DMS53 (cell line): ENCODE measurements around the gene RXRA.
A peak's percentile ranks its signal among the peaks of the same experiment; 100 is the strongest.

ENCODE experiments used
- DNase-seq: peaks from one replicate; lab custom pipeline; 2025; lab: John Stamatoyannopoulos, UW

The RXRA gene

DNA sequence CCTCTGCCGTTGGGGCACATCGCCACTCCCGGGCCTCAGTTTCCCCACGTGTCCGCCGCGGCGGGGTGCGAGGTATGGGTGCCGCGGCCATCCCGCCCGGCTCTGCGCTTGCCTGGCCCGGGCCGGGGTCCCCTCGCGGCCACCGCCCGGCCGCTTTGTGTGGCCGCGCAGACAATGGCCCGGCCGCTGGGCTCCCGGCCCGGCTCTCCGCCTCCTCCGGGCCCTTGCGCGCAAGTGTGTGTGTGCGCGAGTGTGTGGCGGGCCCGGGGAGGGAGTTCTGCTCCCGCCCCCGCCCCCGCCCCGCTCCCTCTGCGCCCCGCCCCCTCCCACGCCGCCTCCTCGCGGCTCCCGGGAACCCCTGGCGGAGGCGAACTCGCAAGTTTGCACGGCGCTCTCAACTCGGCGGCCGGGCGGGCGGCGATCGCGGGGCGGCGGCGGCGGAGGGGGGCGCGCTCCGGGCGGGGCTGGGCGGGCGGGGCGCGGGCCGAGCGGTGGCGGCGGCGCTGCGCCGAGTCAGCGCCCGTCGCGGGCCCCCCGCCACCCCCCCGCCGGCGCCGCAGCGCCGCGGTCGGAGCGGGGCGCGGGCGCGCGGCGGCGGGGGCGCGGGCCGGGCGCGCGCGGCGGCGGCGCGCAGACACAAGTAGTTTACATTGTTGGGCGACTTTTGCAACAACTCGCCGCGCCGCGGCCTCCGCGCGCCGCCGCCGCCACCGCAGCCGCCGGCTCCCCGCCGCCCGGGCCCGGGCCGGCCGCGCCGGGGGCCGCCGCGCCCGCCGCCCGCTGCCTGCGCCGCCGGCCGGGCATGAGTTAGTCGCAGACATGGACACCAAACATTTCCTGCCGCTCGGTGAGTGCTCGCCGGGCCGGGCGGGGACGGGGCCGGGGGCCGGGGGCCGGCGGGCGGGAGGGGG lies at the start of gene RXRA:
RXRA (plus strand) TSS at position 643 of the 911 bp plus-strand sequence; CDS start at position 820, 177 bp downstream.
- peak; percentile 88 for DNase-seq

DNA sequence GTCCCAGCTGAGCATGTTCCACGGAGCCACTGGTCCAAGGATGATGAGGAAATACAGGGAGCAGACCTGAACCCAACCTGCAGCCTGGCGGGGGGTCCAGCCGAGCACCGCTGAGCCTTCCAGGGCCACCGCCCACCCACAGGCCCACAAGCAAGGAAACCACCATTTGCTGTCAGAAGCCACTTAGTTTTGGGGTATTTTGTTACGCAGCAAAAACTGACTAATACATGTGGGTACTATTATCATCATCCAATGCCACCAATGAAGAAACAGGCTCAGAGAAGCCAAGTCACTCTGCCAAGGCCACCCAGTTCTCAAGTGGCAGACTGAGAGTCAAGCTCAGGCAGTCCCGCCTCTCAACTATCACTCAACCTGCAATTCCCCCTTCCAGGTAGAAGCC lies 48.0 kb upstream of the RXRA start:
- no peak for DNase-seq

DNA sequence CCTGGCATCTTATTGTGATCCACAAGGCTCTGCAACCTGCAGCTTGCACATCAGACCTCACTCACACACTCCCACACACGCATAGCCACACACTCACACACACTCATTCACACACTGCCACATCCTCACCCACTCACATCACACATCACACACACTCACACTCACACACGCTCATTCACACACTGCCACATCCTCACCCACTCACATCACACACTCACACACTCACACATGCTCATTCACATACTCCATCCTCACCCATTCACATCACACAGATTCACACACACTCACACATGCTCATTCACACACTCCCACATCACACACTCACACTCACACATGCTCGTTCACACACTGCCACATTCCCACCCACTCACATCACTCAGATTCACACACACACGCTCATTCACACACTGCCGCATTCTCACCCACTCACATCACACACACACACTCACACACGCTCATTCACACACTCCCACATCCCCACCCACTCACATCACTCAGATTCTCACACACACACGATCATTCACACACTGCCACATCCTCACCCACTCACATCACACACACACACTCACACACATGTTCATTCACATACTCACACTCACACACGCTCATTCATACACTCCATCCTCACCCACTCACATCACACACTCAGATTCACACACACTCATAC lies 47.1 kb upstream of the RXRA start:
- DNase-seq: no peak

DNA sequence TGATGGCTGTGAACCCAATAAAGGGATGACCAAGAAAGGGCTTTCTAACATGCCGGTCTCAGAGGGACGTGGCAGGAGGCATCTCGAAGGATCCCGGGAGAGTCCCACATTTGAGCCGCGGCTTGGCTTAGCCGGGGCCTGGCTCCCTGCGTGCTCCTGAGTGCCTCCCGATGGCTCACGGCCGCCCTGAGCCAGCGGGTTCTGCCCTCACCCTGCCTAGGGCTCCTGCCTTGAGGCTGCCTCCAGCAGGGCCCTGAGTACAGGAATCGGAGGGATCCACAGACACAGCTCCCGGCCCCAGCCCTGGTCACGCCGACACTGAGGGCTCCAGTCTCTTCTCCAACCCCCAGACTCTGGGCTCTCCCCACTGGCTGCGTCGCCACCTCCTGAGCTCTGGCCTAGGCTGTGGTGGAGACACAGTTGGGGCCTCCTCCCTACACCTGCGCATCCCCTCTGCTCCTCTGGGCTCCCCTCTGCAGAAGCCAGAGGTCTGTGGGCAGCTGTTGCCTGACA lies 44.1 kb upstream of the RXRA start:
- no peak for DNase-seq

GRCh38 chr9:134283111-134283515 lies 43.1 kb upstream of the RXRA start:
- DNase-seq: no peak

DNA sequence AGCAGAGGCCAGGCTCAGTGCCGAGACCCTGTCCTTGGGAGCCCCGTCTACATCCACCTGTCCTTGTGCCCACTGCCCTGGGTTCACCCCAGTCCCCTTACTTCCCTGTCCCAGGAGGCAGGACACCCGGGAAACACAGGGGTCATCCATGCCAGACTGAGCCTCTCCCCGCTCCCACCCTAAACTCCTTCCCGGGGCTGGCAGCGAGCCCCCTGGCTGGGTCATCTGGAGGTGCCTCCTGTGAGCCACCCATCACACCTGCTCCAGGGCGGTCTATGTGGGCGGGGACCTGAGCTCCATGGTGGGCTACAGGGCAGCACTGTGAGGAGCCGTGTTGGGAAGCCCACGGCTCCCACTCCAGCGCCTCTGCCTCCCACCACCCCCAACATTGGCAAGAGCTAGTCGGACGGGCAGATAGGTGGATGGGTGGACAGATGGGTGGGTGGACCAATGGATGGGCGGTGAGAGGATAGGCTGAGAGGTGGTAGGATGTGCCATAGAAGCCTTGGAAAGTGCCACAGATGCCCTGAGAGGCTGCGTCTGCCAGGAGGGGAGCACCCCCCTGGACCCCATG lies 42.5 kb upstream of the RXRA start:
- DNase-seq: no peak

- no peak for DNase-seq
Measured at GRCh38 chr9:134284273-134284672, 42.0 kb upstream of the RXRA start.

DNA sequence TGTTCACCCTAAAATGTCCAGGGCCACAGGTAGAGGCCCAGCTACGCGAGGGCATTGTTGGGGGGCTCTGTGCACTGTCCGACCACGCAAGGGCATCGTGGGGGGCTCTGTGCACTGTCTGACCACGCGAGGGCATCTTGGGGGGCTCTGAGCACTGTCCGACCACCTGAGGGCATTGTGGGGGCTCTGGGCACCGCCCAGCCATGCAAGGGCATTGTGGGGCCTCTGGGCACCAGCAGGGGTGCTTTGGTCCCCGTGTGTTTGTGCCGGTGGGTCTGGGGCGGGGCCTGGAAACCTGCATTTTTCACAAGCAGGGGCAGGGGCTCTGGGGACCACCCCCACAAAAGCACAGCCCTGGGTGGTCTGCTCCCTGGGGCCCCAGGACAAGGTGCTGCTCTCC lies 41.5 kb upstream of the RXRA start:
- no peak for DNase-seq

- DNase-seq: no peak
Measured at GRCh38 chr9:134285215-134285845, 40.9 kb upstream of the RXRA start.

GRCh38 chr9:134286471-134287245 lies 39.6 kb upstream of the RXRA start:
- no peak for DNase-seq

DNA sequence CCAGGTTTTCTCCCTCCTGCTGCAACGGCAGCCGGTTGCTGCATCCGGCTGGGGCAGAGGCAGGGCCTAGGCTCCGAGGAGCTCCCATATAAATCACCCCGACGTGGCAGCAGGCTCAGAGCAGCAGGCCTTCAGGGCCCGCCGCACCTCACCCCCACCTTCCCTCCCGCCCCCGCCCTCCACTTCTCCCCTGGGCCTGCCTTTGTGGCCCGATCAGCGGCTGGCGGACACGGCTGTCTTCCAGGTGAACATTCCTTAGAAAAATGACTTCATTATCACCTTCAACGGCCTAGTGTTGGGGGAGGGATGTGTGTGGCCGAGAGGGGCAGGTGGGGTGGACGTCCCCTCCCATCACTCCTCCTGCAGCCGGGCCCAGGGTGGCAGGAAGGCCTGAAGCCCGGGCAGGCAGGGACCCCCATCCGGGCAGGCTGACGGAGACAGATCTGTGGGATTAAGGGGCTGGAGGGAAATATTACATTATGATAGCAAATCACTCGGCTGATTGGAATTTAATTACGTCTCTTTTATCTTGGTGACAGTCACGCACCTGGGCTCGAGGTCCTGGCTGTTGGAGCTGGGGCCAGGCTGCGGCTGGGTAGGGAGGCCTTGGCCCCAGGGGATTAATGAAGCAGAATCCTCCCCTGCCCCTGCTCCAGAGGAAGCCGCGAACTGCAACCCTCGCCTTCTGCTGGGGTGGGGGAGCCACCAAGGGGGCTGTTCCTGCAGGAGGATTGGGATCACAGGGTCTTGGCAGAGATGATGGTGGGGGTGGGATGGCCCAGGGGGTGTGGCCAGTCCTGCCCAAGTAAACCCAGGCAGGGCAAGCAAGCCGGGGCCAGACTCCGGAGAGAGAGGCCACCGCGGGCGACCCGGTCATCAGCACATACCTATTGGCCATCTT lies 38.4 kb upstream of the RXRA start:
- no peak for DNase-seq

- no peak for DNase-seq
Measured at GRCh38 chr9:134288746-134289145, 37.5 kb upstream of the RXRA start.

GRCh38 chr9:134289241-134289875 lies 36.9 kb upstream of the RXRA start:
- DNase-seq: no peak

DNA sequence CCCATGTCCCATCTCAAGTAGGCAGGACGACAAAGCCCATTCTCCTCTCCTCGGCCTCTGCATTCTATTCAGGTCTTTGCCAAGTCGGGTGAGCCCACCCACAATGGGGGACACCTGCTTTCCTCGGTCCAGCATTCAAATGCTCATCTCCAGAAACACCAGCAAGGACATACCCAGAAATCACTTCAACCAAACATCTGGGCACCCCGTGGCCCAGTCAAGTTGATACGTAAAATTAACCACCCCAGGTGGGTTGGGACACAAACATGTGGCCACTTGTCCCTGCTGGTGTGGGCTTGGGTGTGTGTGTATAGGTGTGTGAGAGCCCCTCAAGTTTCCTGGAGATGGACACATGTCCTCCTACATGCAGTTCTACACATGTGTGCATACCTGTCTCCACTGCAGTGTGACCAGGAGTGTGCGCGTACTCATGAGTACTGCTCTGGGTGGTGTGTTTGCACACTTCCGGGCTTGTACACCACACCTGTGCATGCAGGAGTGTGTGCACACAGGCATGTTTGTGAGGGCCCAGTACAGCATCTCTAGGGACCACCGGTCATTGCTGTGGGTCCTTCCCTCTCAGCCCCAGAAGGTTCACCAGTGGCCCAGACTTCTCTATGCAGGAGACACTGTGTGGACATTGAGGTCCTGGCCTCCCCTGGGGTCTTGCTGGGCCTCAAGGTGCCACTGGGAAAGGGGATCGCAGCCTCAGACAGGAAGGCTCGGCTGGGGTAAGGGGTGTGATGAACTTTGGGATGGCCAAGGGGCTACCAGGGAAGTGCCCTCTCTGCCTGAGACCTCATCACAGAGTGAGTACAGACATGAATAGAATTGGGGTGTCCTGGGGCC lies 35.4 kb upstream of the RXRA start:
- no peak for DNase-seq

DNA sequence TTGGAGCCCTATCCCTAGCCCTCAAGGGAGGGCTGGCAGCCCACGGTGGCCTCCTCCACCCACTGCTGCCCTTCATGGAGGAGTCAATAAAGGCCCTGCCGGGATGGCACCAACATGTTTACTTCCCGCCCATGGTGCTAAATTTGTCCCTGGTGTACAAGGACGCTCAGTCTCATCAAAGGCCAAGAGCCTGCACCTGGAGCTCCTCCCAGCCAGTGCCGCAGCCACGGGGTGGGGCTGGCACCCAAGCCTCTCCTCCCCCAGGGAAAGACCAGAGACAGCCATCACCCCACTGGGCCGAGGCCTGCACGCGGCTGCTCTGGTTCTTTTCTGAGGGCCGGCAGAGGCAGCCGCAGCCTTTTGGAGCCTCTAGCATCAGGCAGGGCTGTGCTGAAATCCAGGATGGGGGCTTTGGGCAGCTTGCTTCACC lies 34.8 kb upstream of the RXRA start:
- no peak for DNase-seq

DNA sequence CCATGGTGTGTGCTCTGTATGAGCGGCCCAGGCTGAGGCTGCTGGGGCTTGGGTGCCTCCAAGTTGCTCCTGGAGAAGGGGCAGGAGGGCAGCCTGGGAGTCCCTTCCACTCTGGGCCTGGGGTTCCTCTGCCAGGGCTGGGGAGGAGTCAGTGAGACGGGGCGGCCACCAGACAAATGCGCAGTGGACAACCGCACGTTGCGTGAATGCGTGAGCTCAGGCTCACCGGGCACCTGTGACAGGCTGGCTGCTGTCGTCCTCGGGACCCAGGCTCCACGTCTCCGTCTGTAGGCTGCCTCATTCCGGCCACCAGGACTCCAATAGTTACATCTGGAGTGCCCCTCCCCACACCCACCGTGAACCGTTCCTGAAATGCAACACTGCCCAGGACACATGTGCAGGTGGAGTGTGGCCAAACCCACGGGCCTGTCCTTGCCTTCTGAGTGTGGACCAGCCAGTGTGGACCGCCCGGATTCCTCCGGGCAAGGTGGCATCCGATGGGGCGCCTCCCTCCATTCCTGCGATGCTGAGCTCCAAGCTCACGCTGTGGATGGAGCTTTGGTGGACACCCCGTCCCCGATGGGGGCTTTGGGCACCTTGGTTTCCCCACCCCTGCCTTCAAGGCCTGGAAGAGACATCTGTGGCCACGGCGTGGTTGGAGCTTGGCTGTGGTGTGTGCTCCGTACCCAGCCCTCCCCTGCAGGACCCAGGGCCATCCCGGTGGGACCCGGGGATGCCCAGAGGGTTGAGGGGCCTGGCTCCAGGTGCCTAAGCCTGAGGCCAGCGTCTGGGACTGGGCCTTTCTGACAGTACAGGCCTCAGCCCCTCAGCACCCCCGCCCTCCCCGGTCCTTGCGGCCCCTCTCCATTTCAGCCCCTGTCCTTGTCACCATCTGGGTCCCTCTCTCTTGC lies 34.0 kb upstream of the RXRA start:
- no peak for DNase-seq

GRCh38 chr9:134293031-134293521 lies 33.2 kb upstream of the RXRA start:
- DNase-seq: no peak
